GM12878 (cell line): Measurements from ENCODE around the gene SYNJ2. TPM values are rescaled to one million over a fixed set of nuclear protein-coding genes. Genes with fewer than 3 reads are reported as not detected.

Source experiments
- ATAC-seq: fragments of 200-7000 bp; cut with Tn5 transposase; 3 replicates; pipeline ENCODE4 v1.9.1; 2020; ENCODE audit warnings: mild to moderate bottlenecking, moderate library complexity
- BruUV-seq: library from RNA; stranded (reverse); fragments of 400-500 nt; replicated peaks from 2 replicates; lab custom pipeline; 2021; lab: Mats Ljungman, UMichigan
- CTCF ChIA-PET: fragments of 300-600 bp; sonication (Branson Sonifier 250); formaldehyde crosslinking; extraction: SDS; loops from one replicate; lab custom pipeline; 2021; ENCODE audit warnings: inconsistent platforms; lab: Yijun Ruan, JAX
- POLR2A ChIA-PET: fragments of 350-600 bp; formaldehyde crosslinking; extraction: SDS; loops from one replicate; lab custom pipeline; 2021; ENCODE audit warnings: inconsistent platforms; lab: Charles Lee
- RAD21 ChIA-PET: fragments of 300-600 bp; sonication (Branson Sonifier 250); formaldehyde crosslinking; loops from one replicate; lab custom pipeline; 2023; ENCODE audit warnings: antibody characterized with exemption; ENCODE audit not compliant: unreplicated experiment; lab: Charles Lee
- SMC1A ChIA-PET: fragments of 300-600 bp; sonication (Branson Sonifier 250); formaldehyde crosslinking; loops from one replicate; lab custom pipeline; 2023; ENCODE audit not compliant: unreplicated experiment, uncharacterized antibody; lab: Charles Lee
- DNase-seq: peaks from one replicate; pipeline ENCODE4 v3.0.0-alpha.2; 2011; ENCODE audit warnings: low read depth, low spot score
- FAIRE-seq: peaks from 3 replicates; lab custom pipeline; 2011; peaks lifted over from hg19 to GRCh38; lab: Jason Lieb, UNC
- H2AFZ ChIP-seq: 2 replicates; pipeline ENCODE4 v1.6.0; 2011; ENCODE audit warnings: low read depth, low read length, control low read depth; ENCODE audit not compliant: control insufficient read depth
- H3K27ac ChIP-seq: 2 replicates; pipeline ENCODE4 v1.5.1; 2011; ENCODE audit warnings: control low read depth; ENCODE audit not compliant: control insufficient read depth, insufficient read depth
- H3K27me3 ChIP-seq, 2 experiments: replicated peaks in 1 of 2; 2 replicates each; pipeline versions ENCODE4 v1.6.0 to v1.6.1; 2011; ENCODE audit warnings: low read length in 1 of 2; ENCODE audit not compliant: control insufficient read depth in 2 of 2, insufficient read depth in 2 of 2
- H3K36me3 ChIP-seq, 2 experiments: 2 replicates each; pipeline ENCODE4 v1.5.1; 2011; ENCODE audit warnings: low read length in 1 of 2; ENCODE audit not compliant: control insufficient read depth in 2 of 2, insufficient read depth in 2 of 2
- H3K4me1 ChIP-seq: 2 replicates; pipeline ENCODE4 v1.6.1; 2011; ENCODE audit warnings: mild to moderate bottlenecking, low read length, moderate library complexity, mixed read lengths; ENCODE audit not compliant: control insufficient read depth, insufficient read depth
- H3K4me2 ChIP-seq: 2 replicates; pipeline ENCODE4 v1.6.0; 2011; ENCODE audit warnings: control low read depth; ENCODE audit not compliant: control insufficient read depth, insufficient read depth
- H3K4me3 ChIP-seq: fragments of 200-600 bp; sonication (generic); 2 replicates; pipeline ENCODE4 v1.5.1; 2016
- H3K79me2 ChIP-seq: 2 replicates; pipeline ENCODE4 v1.6.0; 2011; ENCODE audit warnings: low read length; ENCODE audit not compliant: control insufficient read depth, insufficient read depth
- H3K9ac ChIP-seq: 2 replicates; pipeline ENCODE4 v1.8.0; 2011; ENCODE audit warnings: low read length, control low read depth, mixed read lengths; ENCODE audit not compliant: control insufficient read depth, insufficient read depth
- H3K9me3 ChIP-seq: replicated peaks from 3 replicates; pipeline ENCODE4 v1.5.1; 2011; ENCODE audit warnings: mild to moderate bottlenecking, low read length; ENCODE audit not compliant: control insufficient read depth, insufficient read depth
- H4K20me1 ChIP-seq: 2 replicates; pipeline ENCODE4 v1.6.0; 2011; ENCODE audit not compliant: control insufficient read depth, insufficient read depth
- NBN ChIP-seq: fragments of 450-650 bp; IDR thresholded peaks from 2 replicates; pipeline ENCODE4 v1.6.1; 2016
- RB1 ChIP-seq: fragments of 450-650 bp; formaldehyde crosslinking; IDR thresholded peaks from 2 replicates; pipeline ENCODE4 v1.6.1; 2017; ENCODE audit warnings: mild to moderate bottlenecking, borderline replicate concordance
- STAT1 ChIP-seq: fragments of 450-650 bp; conservative IDR thresholded peaks from 2 replicates; pipeline ENCODE4 v1.6.1; 2014; ENCODE audit warnings: antibody characterized with exemption, mild to moderate bottlenecking
- YY1 ChIP-seq: IDR thresholded peaks from 2 replicates; pipeline ENCODE4 v1.6.1; 2011; ENCODE audit warnings: low read depth, mild to moderate bottlenecking, low read length
- WGBS: methylation state at CpG from one replicate; pipeline ENCODE4 v1.1.6; 2016; ENCODE audit warnings: low lambda C conversion rate; ENCODE audit not compliant: insufficient replicate concordance, insufficient coverage; ENCODE audit errors: missing lambda C conversion rate; 5-methylcytosine and 5-hydroxymethylcytosine counted together
- in situ Hi-C: fragments of 300-500 bp; cut with MboI; formaldehyde crosslinking; loops from 9 replicates; pipeline ENCODE4 v1.14.3; 2018; ENCODE audit warnings: mixed read lengths
- intact Hi-C: fragments of 100-400 bp; cut with micrococcal nuclease; formaldehyde crosslinking; loops from one replicate; pipeline ENCODE4 v1.14.2; 2022; ENCODE audit not compliant: unreplicated experiment
- polyA plus RNA-seq, 11 experiments: library from polyadenylated mRNA; depleted of rRNA in 4 of 11; unstranded in 6 of 11; stranded (reverse) in 5 of 11; fragments of >200 nt; fragmentation: Nextera tagmentation in 4 of 11; fragmentation: Illumina TruSeq in 1 of 11; extraction: Ambion mirVana in 4 of 11; extraction: Trizol in 1 of 11; gene quantifications; 1 replicate in 1 of 11; 2 replicates in 10 of 11; pipeline versions ENCODE4 v1.2.1 to v1.2.3, GENCODE V29; 2011 to 2016; ENCODE audit warnings: inconsistent platforms in 2 of 11, missing spikeins in 2 of 11, low read depth in 1 of 11
- total RNA-seq, 4 experiments: library from RNA; depleted of rRNA in 3 of 4; stranded (reverse); fragments of >200 nt in 3 of 4; fragmentation: Illumina TruSeq in 1 of 4; extraction: Trizol in 1 of 4; gene quantifications; 2 replicates each; pipeline versions ENCODE4 v1.2.1 to v1.2.3, GENCODE V29; 2013 to 2021
- TF ChIP-seq, protein P1 (sequence below): fragments of 450-650 bp; IDR thresholded peaks from 2 replicates; pipeline ENCODE4 v1.6.1; 2017; ENCODE audit warnings: mild to moderate bottlenecking, moderate library complexity
- TF ChIP-seq, protein P2 (sequence below): IDR thresholded peaks from 2 replicates; pipeline ENCODE4 v1.6.1; 2012; ENCODE audit warnings: improper control_type of control experiment, low read depth, low read length; ENCODE audit not compliant: insufficient replicate concordance
- TF ChIP-seq, protein P3 (sequence below): IDR thresholded peaks from 2 replicates; pipeline ENCODE4 v1.6.1; 2011; ENCODE audit warnings: low read depth, mild to moderate bottlenecking, low read length, moderate library complexity, borderline replicate concordance; ENCODE audit errors: extremely low read depth
- TF ChIP-seq, protein P4 (sequence below): IDR thresholded peaks from 2 replicates; pipeline ENCODE4 v1.6.1; 2012; ENCODE audit warnings: low read depth, low read length, improper control_type of control experiment

Gene SYNJ2
- total and polyA plus RNA-seq, 10 of the 15 experiments (the other 5 are each of a cell fraction or from before 2014, with no cell fraction given) = 0.11 to 1.8 (median 0.57) TPM

DNA sequence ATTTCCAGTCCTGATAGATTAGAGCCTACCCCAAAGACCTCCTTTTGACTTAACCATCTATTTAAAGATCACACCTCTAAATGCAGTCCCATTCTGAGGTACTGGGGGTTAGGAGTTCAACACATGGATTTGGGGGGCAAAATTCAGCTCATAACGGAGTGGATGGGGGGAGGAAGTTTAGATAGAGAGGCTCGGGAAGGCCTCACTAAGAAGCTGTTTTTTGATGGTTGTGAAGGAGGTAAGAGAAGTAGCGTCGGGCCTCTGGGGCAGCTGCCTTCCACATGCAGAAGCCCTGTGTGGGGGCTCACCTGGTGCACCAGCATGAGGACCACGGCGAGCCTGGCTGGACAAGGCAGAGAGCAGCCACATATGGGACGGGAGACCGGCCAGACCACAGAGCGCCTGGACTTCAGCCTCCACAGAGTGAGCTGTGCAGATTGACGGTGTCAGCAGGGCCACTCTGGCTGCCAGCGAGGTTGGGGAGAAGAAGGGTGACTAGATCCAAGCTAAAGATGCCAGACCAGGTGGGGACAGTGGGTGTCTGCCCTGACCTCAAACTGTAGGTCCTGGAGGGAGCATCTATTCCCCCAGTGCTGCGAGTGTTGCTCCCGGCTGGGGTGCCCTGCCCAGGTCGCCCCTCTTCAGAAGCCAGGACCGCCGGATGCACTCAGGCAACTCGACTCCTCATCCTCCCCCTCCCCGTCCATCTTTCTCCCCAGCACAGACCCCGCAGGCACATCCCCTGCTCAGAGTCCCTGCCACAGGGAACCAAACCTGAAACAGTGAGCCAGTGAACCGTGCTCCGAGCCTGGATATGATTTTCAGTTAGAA, 5.1 kb upstream of the SYNJ2 start (continued):
- TF ChIP-seq, protein P1, sequence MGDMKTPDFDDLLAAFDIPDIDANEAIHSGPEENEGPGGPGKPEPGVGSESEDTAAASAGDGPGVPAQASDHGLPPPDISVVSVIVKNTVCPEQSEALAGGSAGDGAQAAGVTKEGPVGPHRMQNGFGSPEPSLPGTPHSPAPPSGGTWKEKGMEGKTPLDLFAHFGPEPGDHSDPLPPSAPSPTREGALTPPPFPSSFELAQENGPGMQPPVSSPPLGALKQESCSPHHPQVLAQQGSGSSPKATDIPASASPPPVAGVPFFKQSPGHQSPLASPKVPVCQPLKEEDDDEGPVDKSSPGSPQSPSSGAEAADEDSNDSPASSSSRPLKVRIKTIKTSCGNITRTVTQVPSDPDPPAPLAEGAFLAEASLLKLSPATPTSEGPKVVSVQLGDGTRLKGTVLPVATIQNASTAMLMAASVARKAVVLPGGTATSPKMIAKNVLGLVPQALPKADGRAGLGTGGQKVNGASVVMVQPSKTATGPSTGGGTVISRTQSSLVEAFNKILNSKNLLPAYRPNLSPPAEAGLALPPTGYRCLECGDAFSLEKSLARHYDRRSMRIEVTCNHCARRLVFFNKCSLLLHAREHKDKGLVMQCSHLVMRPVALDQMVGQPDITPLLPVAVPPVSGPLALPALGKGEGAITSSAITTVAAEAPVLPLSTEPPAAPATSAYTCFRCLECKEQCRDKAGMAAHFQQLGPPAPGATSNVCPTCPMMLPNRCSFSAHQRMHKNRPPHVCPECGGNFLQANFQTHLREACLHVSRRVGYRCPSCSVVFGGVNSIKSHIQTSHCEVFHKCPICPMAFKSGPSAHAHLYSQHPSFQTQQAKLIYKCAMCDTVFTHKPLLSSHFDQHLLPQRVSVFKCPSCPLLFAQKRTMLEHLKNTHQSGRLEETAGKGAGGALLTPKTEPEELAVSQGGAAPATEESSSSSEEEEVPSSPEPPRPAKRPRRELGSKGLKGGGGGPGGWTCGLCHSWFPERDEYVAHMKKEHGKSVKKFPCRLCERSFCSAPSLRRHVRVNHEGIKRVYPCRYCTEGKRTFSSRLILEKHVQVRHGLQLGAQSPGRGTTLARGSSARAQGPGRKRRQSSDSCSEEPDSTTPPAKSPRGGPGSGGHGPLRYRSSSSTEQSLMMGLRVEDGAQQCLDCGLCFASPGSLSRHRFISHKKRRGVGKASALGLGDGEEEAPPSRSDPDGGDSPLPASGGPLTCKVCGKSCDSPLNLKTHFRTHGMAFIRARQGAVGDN = no peak
- TF ChIP-seq, all 136 proteins: peak for 0

DNA sequence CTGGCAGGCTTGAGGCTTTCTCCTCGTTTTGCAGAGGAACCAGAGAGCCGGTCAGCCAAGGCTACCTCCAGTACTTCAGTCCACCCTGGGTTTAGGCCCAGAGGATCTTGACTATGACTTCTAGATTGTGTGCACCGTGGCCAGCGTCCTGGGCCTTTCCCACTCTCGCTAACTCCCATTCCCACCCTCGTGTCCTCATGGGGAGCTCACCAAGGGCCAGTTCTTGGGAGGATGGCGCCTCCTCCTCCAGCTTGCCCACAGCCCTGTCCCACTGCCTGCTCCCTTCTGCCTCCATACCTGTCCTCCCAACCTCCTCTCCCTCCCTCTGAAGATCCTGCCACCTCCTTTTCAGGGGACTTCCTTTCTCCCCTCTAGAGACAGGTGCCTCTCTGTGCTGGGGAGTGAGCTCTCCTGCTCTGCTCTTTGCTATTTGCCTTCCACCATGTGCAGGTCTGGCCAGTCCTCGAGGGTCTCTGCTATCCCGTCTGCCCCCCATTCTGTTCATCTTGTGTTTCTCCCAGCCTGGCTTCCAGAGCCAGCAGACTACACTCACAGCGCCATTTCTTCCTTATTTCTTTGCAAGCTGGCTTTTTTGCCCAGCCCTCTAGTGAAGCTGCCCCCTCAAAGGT, 4.4 kb upstream of the SYNJ2 start:
- ATAC-seq = no peak
- Histone ChIP-seq H3K9ac (no peak overlapping the region), H3K36me3 (no peaks in the 10 kb centered on the region), H2AFZ (no peak overlapping the region), H4K20me1 (no peaks in the 10 kb centered on the region), H3K4me2 (no peak overlapping the region), H3K27me3 (peaks cover 6 to 10% of the 10 kb centered on the region in 2 experiments; a peak in 3 of 4 replicates), H3K79me2 (peaks cover 2% of the 10 kb centered on the region; the same call in 1 of the 2 replicates), H3K4me1 (no peaks in the 10 kb centered on the region), H3K9me3 (no peaks in the 10 kb centered on the region), H3K27ac (no peak overlapping the region), H3K4me3 (no peak overlapping the region)
- FAIRE-seq = no peak
- 66% methylated on average over 10 of the region's 10 CpGs for WGBS
- ChIA-PET RAD21 (no interaction called here), CTCF (no interaction called here), SMC1A (no interaction called here), POLR2A (no interaction called here)
- intact Hi-C loops (no loop called here), in situ Hi-C loops (no loop called here)
- DNase-seq = no peak
- BruUV-seq = no TSS peak
- no peak for TF ChIP-seq RB1
- TF ChIP-seq, protein P2, sequence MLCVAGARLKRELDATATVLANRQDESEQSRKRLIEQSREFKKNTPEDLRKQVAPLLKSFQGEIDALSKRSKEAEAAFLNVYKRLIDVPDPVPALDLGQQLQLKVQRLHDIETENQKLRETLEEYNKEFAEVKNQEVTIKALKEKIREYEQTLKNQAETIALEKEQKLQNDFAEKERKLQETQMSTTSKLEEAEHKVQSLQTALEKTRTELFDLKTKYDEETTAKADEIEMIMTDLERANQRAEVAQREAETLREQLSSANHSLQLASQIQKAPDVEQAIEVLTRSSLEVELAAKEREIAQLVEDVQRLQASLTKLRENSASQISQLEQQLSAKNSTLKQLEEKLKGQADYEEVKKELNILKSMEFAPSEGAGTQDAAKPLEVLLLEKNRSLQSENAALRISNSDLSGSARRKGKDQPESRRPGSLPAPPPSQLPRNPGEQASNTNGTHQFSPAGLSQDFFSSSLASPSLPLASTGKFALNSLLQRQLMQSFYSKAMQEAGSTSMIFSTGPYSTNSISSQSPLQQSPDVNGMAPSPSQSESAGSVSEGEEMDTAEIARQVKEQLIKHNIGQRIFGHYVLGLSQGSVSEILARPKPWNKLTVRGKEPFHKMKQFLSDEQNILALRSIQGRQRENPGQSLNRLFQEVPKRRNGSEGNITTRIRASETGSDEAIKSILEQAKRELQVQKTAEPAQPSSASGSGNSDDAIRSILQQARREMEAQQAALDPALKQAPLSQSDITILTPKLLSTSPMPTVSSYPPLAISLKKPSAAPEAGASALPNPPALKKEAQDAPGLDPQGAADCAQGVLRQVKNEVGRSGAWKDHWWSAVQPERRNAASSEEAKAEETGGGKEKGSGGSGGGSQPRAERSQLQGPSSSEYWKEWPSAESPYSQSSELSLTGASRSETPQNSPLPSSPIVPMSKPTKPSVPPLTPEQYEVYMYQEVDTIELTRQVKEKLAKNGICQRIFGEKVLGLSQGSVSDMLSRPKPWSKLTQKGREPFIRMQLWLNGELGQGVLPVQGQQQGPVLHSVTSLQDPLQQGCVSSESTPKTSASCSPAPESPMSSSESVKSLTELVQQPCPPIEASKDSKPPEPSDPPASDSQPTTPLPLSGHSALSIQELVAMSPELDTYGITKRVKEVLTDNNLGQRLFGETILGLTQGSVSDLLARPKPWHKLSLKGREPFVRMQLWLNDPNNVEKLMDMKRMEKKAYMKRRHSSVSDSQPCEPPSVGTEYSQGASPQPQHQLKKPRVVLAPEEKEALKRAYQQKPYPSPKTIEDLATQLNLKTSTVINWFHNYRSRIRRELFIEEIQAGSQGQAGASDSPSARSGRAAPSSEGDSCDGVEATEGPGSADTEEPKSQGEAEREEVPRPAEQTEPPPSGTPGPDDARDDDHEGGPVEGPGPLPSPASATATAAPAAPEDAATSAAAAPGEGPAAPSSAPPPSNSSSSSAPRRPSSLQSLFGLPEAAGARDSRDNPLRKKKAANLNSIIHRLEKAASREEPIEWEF = no peak
- no peak for TF ChIP-seq NBN
- TF ChIP-seq, protein P3, sequence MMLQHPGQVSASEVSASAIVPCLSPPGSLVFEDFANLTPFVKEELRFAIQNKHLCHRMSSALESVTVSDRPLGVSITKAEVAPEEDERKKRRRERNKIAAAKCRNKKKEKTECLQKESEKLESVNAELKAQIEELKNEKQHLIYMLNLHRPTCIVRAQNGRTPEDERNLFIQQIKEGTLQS = no peak
- TF ChIP-seq YY1 = no peak
- TF ChIP-seq STAT1 = no peak
- TF ChIP-seq, protein P4, sequence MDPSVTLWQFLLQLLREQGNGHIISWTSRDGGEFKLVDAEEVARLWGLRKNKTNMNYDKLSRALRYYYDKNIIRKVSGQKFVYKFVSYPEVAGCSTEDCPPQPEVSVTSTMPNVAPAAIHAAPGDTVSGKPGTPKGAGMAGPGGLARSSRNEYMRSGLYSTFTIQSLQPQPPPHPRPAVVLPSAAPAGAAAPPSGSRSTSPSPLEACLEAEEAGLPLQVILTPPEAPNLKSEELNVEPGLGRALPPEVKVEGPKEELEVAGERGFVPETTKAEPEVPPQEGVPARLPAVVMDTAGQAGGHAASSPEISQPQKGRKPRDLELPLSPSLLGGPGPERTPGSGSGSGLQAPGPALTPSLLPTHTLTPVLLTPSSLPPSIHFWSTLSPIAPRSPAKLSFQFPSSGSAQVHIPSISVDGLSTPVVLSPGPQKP = no peak
